ENCODE data around the gene ADAM12.

The ADAM12 gene

DNA sequence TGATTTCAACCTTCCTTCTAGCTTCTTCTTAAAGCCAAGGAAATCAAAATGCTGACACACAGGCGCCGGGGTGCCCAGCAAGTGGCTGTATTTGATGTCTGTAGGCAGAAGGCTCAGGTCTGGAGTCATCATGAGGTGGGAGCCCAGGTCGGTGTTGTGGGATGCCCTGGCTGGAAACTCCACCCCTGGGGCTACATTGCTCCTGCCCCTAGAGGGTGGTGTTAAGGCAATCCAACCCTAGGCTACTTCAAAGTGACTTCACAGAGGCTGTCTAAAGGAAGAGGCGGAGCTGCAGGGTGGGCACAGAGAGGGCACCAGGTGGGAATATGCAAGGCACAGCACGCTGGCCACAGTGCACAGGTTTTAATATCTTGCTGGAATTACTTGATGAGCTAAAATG is 200.9 kb downstream of the ADAM12 start:
- H3K4me3 ChIP-seq (ENCODE audit: low read depth in 1 of 2, low read length in 2 of 2), result no peak overlapping the region
- no peaks in the 10 kb centered on the region for H3K27me3 ChIP-seq (ENCODE audit: insufficient read depth, low read length, poor library complexity)
- H4K20me1 ChIP-seq (ENCODE audit: insufficient read depth, low read length), result no peaks in the 10 kb centered on the region
- peaks cover 5% of the 10 kb centered on the region for H3K9me3 ChIP-seq (ENCODE audit: insufficient read depth, low read length, severe bottlenecking)
- ATAC-seq (ENCODE audit: insufficient read depth, low read depth) (no peak), DNase-seq (no peak)
- H3K9ac ChIP-seq (ENCODE audit: low read depth, low read length), result no peak overlapping the region
- no peak overlapping the region for H3K27ac ChIP-seq (ENCODE audit: low read length)
- H3K36me3 ChIP-seq (ENCODE audit: insufficient read depth, low read length), result no peaks in the 10 kb centered on the region
- H3K4me2 ChIP-seq (ENCODE audit: insufficient read depth, low read length), result no peak overlapping the region
- no peak overlapping the region for H2AFZ ChIP-seq (ENCODE audit: low read depth, low read length)
- TF ChIP-seq, protein P1, sequence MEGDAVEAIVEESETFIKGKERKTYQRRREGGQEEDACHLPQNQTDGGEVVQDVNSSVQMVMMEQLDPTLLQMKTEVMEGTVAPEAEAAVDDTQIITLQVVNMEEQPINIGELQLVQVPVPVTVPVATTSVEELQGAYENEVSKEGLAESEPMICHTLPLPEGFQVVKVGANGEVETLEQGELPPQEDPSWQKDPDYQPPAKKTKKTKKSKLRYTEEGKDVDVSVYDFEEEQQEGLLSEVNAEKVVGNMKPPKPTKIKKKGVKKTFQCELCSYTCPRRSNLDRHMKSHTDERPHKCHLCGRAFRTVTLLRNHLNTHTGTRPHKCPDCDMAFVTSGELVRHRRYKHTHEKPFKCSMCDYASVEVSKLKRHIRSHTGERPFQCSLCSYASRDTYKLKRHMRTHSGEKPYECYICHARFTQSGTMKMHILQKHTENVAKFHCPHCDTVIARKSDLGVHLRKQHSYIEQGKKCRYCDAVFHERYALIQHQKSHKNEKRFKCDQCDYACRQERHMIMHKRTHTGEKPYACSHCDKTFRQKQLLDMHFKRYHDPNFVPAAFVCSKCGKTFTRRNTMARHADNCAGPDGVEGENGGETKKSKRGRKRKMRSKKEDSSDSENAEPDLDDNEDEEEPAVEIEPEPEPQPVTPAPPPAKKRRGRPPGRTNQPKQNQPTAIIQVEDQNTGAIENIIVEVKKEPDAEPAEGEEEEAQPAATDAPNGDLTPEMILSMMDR (IDR thresholded peaks at IDR 0.05; ENCODE audit: borderline replicate concordance, extremely low read depth, low read length, poor library complexity, severe bottlenecking), result no peak
- TF ChIP-seq EZH2 (IDR thresholded peaks at IDR 0.05; ENCODE audit: borderline replicate concordance, low read depth, low read length, severe bottlenecking), result no peak
- no peaks in the 10 kb centered on the region for H3K4me1 ChIP-seq (ENCODE audit: insufficient read depth, low read length)
- no peaks in the 10 kb centered on the region for H3K79me2 ChIP-seq (ENCODE audit: insufficient read depth, low read length)

DNA sequence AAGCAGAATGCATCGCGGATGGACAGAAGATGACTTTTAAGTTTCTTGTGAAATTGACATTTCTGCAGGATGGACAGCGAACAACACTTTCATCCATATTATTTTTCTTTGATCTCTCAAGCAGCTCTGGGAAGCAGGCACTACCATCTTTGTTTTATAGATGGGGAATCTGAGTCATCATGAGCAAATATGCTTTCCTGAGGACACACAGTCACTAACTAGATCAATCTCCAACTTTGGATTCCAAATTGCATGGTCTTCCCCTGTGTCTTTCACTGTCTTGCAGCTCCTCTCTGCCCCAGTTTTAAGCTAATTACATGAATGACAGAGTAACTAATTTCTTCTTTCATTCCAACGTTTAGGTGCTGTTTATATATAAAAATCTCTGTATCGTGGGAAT is 201.5 kb downstream of the ADAM12 start:
- DNase-seq (no peak), ATAC-seq (ENCODE audit: insufficient read depth, low read depth) (no peak)
- Histone ChIP-seq H3K9me3 (ENCODE audit: insufficient read depth, low read length, severe bottlenecking) (peaks cover 5% of the 10 kb centered on the region), H3K9ac (ENCODE audit: low read depth, low read length) (no peak overlapping the region), H3K27ac (ENCODE audit: low read length) (no peak overlapping the region), H3K36me3 (ENCODE audit: insufficient read depth, low read length) (no peaks in the 10 kb centered on the region), H3K4me3 (ENCODE audit: low read depth in 1 of 2, low read length in 2 of 2) (no peak overlapping the region), H3K79me2 (ENCODE audit: insufficient read depth, low read length) (no peaks in the 10 kb centered on the region), H3K27me3 (ENCODE audit: insufficient read depth, low read length, poor library complexity) (no peaks in the 10 kb centered on the region), H2AFZ (ENCODE audit: low read depth, low read length) (no peak overlapping the region), H3K4me1 (ENCODE audit: insufficient read depth, low read length) (no peaks in the 10 kb centered on the region), H4K20me1 (ENCODE audit: insufficient read depth, low read length) (no peaks in the 10 kb centered on the region), H3K4me2 (ENCODE audit: insufficient read depth, low read length) (no peak overlapping the region)
- TF ChIP-seq, protein P1 (IDR thresholded peaks at IDR 0.05; ENCODE audit: borderline replicate concordance, extremely low read depth, low read length, poor library complexity, severe bottlenecking), result no peak
- TF ChIP-seq EZH2 (IDR thresholded peaks at IDR 0.05; ENCODE audit: borderline replicate concordance, low read depth, low read length, severe bottlenecking), result no peak

DNA sequence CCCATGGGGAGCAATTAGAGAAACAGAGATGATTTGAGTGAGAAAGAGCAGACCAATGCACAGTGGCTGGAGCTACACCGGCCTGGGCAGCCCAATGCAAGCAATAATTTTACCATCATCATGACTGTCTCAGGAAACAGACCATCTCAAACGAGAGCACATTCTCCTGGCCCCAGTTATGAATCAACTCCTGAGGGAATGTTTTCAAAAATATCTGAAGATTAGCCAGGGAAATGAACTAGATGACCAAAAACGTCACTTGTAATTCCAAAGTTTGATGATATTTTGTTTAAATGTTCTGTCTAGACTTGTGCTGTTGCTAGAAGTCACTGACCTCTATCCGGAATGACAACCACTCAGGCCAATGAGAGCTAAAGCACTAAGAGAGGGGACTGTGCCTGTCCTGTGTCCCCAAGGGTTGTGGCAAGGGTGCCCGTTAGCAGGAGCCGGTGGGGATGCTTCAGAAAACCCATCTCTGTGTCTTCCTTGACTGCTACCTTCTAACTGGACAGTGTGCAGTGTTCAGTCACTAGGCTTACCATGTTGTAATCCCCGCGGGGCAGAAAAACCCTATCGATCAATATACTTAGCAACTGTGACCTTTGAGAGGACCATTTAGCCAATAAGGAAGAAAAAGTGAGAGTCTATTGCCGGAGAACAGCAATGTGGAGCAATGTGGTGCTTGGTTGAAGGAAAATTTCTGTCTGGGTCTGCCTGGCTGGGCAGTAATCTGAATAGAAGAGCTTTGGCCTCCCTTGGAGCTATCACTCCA is 202.4 kb downstream of the ADAM12 start:
- no peak overlapping the region for H3K9ac ChIP-seq (ENCODE audit: low read depth, low read length)
- no peaks in the 10 kb centered on the region for H3K4me1 ChIP-seq (ENCODE audit: insufficient read depth, low read length)
- no peak for ATAC-seq (ENCODE audit: insufficient read depth, low read depth)
- no peaks in the 10 kb centered on the region for H3K79me2 ChIP-seq (ENCODE audit: insufficient read depth, low read length)
- TF ChIP-seq EZH2 (IDR thresholded peaks at IDR 0.05; ENCODE audit: borderline replicate concordance, low read depth, low read length, severe bottlenecking), result no peak
- TF ChIP-seq, protein P1 (IDR thresholded peaks at IDR 0.05; ENCODE audit: borderline replicate concordance, extremely low read depth, low read length, poor library complexity, severe bottlenecking), result no peak
- no peak for DNase-seq
- H3K27me3 ChIP-seq (ENCODE audit: insufficient read depth, low read length, poor library complexity), result no peaks in the 10 kb centered on the region
- no peak overlapping the region for H3K4me2 ChIP-seq (ENCODE audit: insufficient read depth, low read length)
- no peak overlapping the region for H3K4me3 ChIP-seq (ENCODE audit: low read depth in 1 of 2, low read length in 2 of 2)
- H2AFZ ChIP-seq (ENCODE audit: low read depth, low read length), result no peak overlapping the region
- no peaks in the 10 kb centered on the region for H3K36me3 ChIP-seq (ENCODE audit: insufficient read depth, low read length)
- H4K20me1 ChIP-seq (ENCODE audit: insufficient read depth, low read length), result no peaks in the 10 kb centered on the region
- peaks cover 3% of the 10 kb centered on the region for H3K9me3 ChIP-seq (ENCODE audit: insufficient read depth, low read length, severe bottlenecking)
- no peak overlapping the region for H3K27ac ChIP-seq (ENCODE audit: low read length)
